ENCODE measurements around the gene SH3RF3.

SH3RF3 gene

GRCh38 chr2:109352898-109353689 is 224.1 kb downstream of the SH3RF3 start:
- H3K4me3 ChIP-seq (ENCODE audit: low read depth, low read length) = no peak overlapping the region
- TF ChIP-seq CTCF (IDR thresholded peaks at IDR 0.05; ENCODE audit: borderline replicate concordance, insufficient read depth, low read depth, low read length) = no peak

- TF ChIP-seq CTCF (IDR thresholded peaks at IDR 0.05; ENCODE audit: borderline replicate concordance, insufficient read depth, low read depth, low read length) = no peak
- H3K4me3 ChIP-seq (ENCODE audit: low read depth, low read length) = no peak overlapping the region
These were observed 225.1 kb downstream of the SH3RF3 start for GRCh38 chr2:109353806-109354745.

- TF ChIP-seq CTCF (IDR thresholded peaks at IDR 0.05; ENCODE audit: borderline replicate concordance, insufficient read depth, low read depth, low read length) = no peak
- H3K4me3 ChIP-seq (ENCODE audit: low read depth, low read length) = no peak overlapping the region
These were observed 226.3 kb downstream of the SH3RF3 start for GRCh38 chr2:109355192-109355843.

- TF ChIP-seq CTCF (IDR thresholded peaks at IDR 0.05; ENCODE audit: borderline replicate concordance, insufficient read depth, low read depth, low read length) = no peak
- no peak overlapping the region for H3K4me3 ChIP-seq (ENCODE audit: low read depth, low read length)
These were observed 227.5 kb downstream of the SH3RF3 start for GRCh38 chr2:109356324-109357035.

- no peak for TF ChIP-seq CTCF (IDR thresholded peaks at IDR 0.05; ENCODE audit: borderline replicate concordance, insufficient read depth, low read depth, low read length)
- H3K4me3 ChIP-seq (ENCODE audit: low read depth, low read length) = no peak overlapping the region
These were observed 235.2 kb downstream of the SH3RF3 start for GRCh38 chr2:109364217-109364616.

GRCh38 chr2:109365131-109365530 is 236.1 kb downstream of the SH3RF3 start:
- TF ChIP-seq CTCF (IDR thresholded peaks at IDR 0.05; ENCODE audit: borderline replicate concordance, insufficient read depth, low read depth, low read length) = no peak
- no peak overlapping the region for H3K4me3 ChIP-seq (ENCODE audit: low read depth, low read length)
